IPS DF 19.7 (cell line): ENCODE results near the gene PHOX2B.
"Not testable (repeated sequence)": the region's sequence is repeated elsewhere in the genome, so short reads cannot be mapped to it uniquely, and the experiment has no call there.

Experiments
- DNase-seq: peaks from one replicate; pipeline ENCODE4 v3.0.0-alpha.2; 2013; ENCODE audit warnings: low read depth, low spot score

Gene PHOX2B

GRCh38 chr4:41712425-41712824 is 36.1 kb downstream of the PHOX2B start:
- no peak for DNase-seq

- DNase-seq = not testable (repeated sequence)
Observed at GRCh38 chr4:41711654-41712053, 36.9 kb downstream of the PHOX2B start.

- DNase-seq = no peak
Observed at GRCh38 chr4:41709844-41710481, 38.6 kb downstream of the PHOX2B start.

GRCh38 chr4:41703785-41704184 is 44.7 kb downstream of the PHOX2B start:
- DNase-seq = no peak

GRCh38 chr4:41702770-41703169 is 45.8 kb downstream of the PHOX2B start:
- DNase-seq = no peak

GRCh38 chr4:41701983-41702382 is 46.5 kb downstream of the PHOX2B start:
- DNase-seq = no peak

GRCh38 chr4:41696763-41697162 is 51.8 kb downstream of the PHOX2B start:
- no peak for DNase-seq

GRCh38 chr4:41696131-41696530 is 52.4 kb downstream of the PHOX2B start:
- no peak for DNase-seq
